K562 (cell line): ENCODE data around the gene DYNLT2B. TPM values are rescaled to one million over a fixed set of nuclear protein-coding genes. Genes with fewer than 3 reads are reported as not detected.

Experiments used
- ATAC-seq: fragments of 200-7000 bp; cut with Tn5 transposase; 3 replicates; pipeline ENCODE4 v1.9.1; 2020; ENCODE audit warnings: moderate library complexity
- BruUV-seq: library from RNA; stranded (reverse); fragments of 400-500 nt; replicated peaks from 2 replicates; lab custom pipeline; 2021; lab: Mats Ljungman, UMichigan
- CTCF ChIA-PET: fragments of 300-600 bp; formaldehyde crosslinking; extraction: SDS; loops from one replicate; lab custom pipeline; 2021; ENCODE audit warnings: low intra/inter-chr PET ratio; lab: Yijun Ruan, JAX
- POLR2A ChIA-PET: fragments of 300-600, 350-650 bp; sonication (Branson Sonifier 250); formaldehyde crosslinking; extraction: SDS; loops from one replicate; lab custom pipeline; 2021; ENCODE audit warnings: antibody characterized with exemption, inconsistent platforms; lab: Yijun Ruan, JAX
- DNase-seq, 4 experiments: peaks; one replicate each; pipeline versions ENCODE4 v3.0.0 to v3.0.0-alpha.2; 2011 to 2018; ENCODE audit warnings: low spot score in 3 of 4, mixed read lengths in 3 of 4; ENCODE audit errors: extremely low read depth in 1 of 4
- FAIRE-seq: peaks from 2 replicates; lab custom pipeline; 2011; peaks lifted over from hg19 to GRCh38; lab: Jason Lieb, UNC
- H2AFZ ChIP-seq: 2 replicates; pipeline ENCODE4 v1.6.0; 2011; ENCODE audit warnings: low read depth, low read length, control low read depth, inconsistent platforms
- H3K27ac ChIP-seq: fragments of 200-600 bp; 3 replicates; pipeline ENCODE4 v1.8.0; 2011; ENCODE audit warnings: low read depth, mild to moderate bottlenecking, control low read depth, inconsistent platforms, low read length, moderate library complexity, mixed read lengths; ENCODE audit errors: extremely low read depth
- H3K27me3 ChIP-seq, 2 experiments: fragments of 300-600 bp in 1 of 2; 2 replicates in 1 of 2; 3 replicates in 1 of 2; pipeline versions ENCODE4 v1.6.0 to v1.8.0; 2011; ENCODE audit warnings: inconsistent platforms in 2 of 2, low read length in 2 of 2, mild to moderate bottlenecking in 1 of 2, mixed read lengths in 1 of 2, moderate library complexity in 1 of 2; ENCODE audit not compliant: control insufficient read depth in 2 of 2, insufficient read depth in 2 of 2
- H3K36me3 ChIP-seq: fragments of 300-600 bp; 3 replicates; pipeline ENCODE4 v1.8.0; 2011; ENCODE audit warnings: mild to moderate bottlenecking, low read length, inconsistent platforms; ENCODE audit not compliant: control insufficient read depth, insufficient read depth
- H3K4me1 ChIP-seq, 2 experiments: fragments of 200-600 bp in 1 of 2; replicated peaks in 1 of 2; 2 replicates in 1 of 2; 3 replicates in 1 of 2; pipeline versions ENCODE4 v1.5.1 to v1.8.0; 2011; ENCODE audit warnings: inconsistent platforms in 2 of 2, low read length in 2 of 2, mild to moderate bottlenecking in 1 of 2, mixed read lengths in 1 of 2, moderate library complexity in 1 of 2; ENCODE audit not compliant: control insufficient read depth in 2 of 2, insufficient read depth in 2 of 2
- H3K4me2 ChIP-seq: 2 replicates; pipeline ENCODE4 v1.6.1; 2011; ENCODE audit warnings: low read length, control low read depth, inconsistent platforms, mixed read lengths; ENCODE audit not compliant: insufficient read depth
- H3K4me3 ChIP-seq: fragments of 200-600 bp; sonication (generic), shearing (Covaris generic); 2 replicates; pipeline ENCODE4 v1.5.1; 2016; ENCODE audit warnings: control low read depth, inconsistent platforms
- H3K79me2 ChIP-seq: fragments of 200-600 bp; 3 replicates; pipeline ENCODE4 v1.8.0; 2011; ENCODE audit warnings: low read length, inconsistent platforms; ENCODE audit not compliant: control insufficient read depth, insufficient read depth
- H3K9ac ChIP-seq, 2 experiments: 2 replicates each; pipeline versions ENCODE4 v1.6.0 to v1.6.1; 2011; ENCODE audit warnings: low read depth in 2 of 2, low read length in 2 of 2, control low read depth in 1 of 2, inconsistent platforms in 1 of 2, mild to moderate bottlenecking in 1 of 2, mixed read lengths in 1 of 2; ENCODE audit not compliant: insufficient read depth in 1 of 2
- H3K9me1 ChIP-seq: one replicate; pipeline ENCODE4 v1.6.0; 2011; ENCODE audit warnings: inconsistent platforms, mild to moderate bottlenecking, low read length, moderate library complexity; ENCODE audit not compliant: control insufficient read depth, insufficient read depth
- H3K9me3 ChIP-seq: replicated peaks from 2 replicates; pipeline ENCODE4 v1.5.1; 2011; ENCODE audit warnings: low read depth, low read length, inconsistent platforms; ENCODE audit not compliant: control insufficient read depth, insufficient read depth
- H4K20me1 ChIP-seq: replicated peaks from 2 replicates; pipeline ENCODE4 v1.6.1; 2011; ENCODE audit warnings: low read length, inconsistent platforms, mixed read lengths; ENCODE audit not compliant: control insufficient read depth, insufficient read depth
- ATF1 ChIP-seq, 2 experiments: fragments of 450-650 bp in 1 of 2; IDR thresholded peaks; 2 replicates each; pipeline ENCODE4 v1.6.1; 2016; ENCODE audit warnings: missing compliant biosample characterization in 1 of 2, missing genetic modification characterization in 1 of 2
- ETS2 ChIP-seq: IDR thresholded peaks from 2 replicates; pipeline ENCODE4 v1.6.1; 2016; ENCODE audit warnings: borderline replicate concordance, missing genetic modification characterization, mild to moderate bottlenecking, moderate library complexity, missing compliant biosample characterization; ENCODE audit not compliant: poor library complexity, severe bottlenecking
- FOS ChIP-seq: IDR thresholded peaks from 3 replicates; pipeline ENCODE4 v1.6.1; 2011; ENCODE audit not compliant: insufficient read length; ENCODE audit errors: extremely low read depth
- HNRNPH1 ChIP-seq: fragments of 200-400 bp; formaldehyde crosslinking; optimal IDR thresholded peaks from 2 replicates; pipeline ENCODE3; 2017; ENCODE audit warnings: low read depth, mild to moderate bottlenecking, low read length, moderate library complexity
- KLF16 ChIP-seq: IDR thresholded peaks from 2 replicates; pipeline ENCODE4 v1.6.1; 2016; ENCODE audit warnings: antibody characterized with exemption
- L3MBTL2 ChIP-seq: fragments of 450-650 bp; IDR thresholded peaks from 2 replicates; pipeline ENCODE4 v1.6.1; 2016; ENCODE audit warnings: mild to moderate bottlenecking, moderate library complexity
- NFATC3 ChIP-seq: fragments of 450-650 bp; IDR thresholded peaks from 2 replicates; pipeline ENCODE4 v1.6.1; 2017; ENCODE audit warnings: mild to moderate bottlenecking
- RCOR1 ChIP-seq, 2 experiments: IDR thresholded peaks; 2 replicates each; pipeline ENCODE4 v1.6.1; 2012; ENCODE audit warnings: low read depth in 2 of 2, low read length in 2 of 2, borderline replicate concordance in 1 of 2, improper control_type of control experiment in 1 of 2
- SFPQ ChIP-seq: fragments of 200-400 bp; formaldehyde crosslinking; IDR thresholded peaks from 2 replicates; pipeline ENCODE4 v1.6.1; 2017; ENCODE audit warnings: mild to moderate bottlenecking, low read depth, low read length, moderate library complexity
- SOX6 ChIP-seq: fragments of 450-650 bp; IDR thresholded peaks from 2 replicates; pipeline ENCODE4 v1.6.1; 2014; ENCODE audit warnings: mild to moderate bottlenecking
- TBL1XR1 ChIP-seq, 2 experiments: IDR thresholded peaks; 2 replicates each; pipeline ENCODE4 v1.6.1; 2012; ENCODE audit warnings: improper control_type of control experiment in 2 of 2, low read length in 2 of 2, mild to moderate bottlenecking in 1 of 2
- TBP ChIP-seq: optimal IDR thresholded peaks from 2 replicates; pipeline ENCODE3; 2011; ENCODE audit warnings: low read depth, low read length, improper control_type of control experiment
- TEAD4 ChIP-seq, 2 experiments: sonication (generic) in 1 of 2; formaldehyde crosslinking in 1 of 2; IDR thresholded peaks; 2 replicates each; pipeline versions ENCODE4 v1.6.1 to v1.8.0; 2012 to 2022; ENCODE audit warnings: borderline replicate concordance in 1 of 2, inconsistent platforms in 1 of 2, low read length in 1 of 2, mild to moderate bottlenecking in 1 of 2, missing genetic modification reagents in 1 of 2
- ZBTB26 ChIP-seq: fragments of 450-650 bp; formaldehyde crosslinking; IDR thresholded peaks from 2 replicates; pipeline ENCODE4 v1.4.0; 2022; ENCODE audit warnings: missing genetic modification characterization
- ZC3H8 ChIP-seq: fragments of 450-650 bp; IDR thresholded peaks from 2 replicates; pipeline ENCODE4 v1.6.1; 2017
- ZMIZ1 ChIP-seq, 2 experiments: fragments of 150-350 bp in 1 of 2; IDR thresholded peaks; 2 replicates each; pipeline ENCODE4 v1.6.1; 2012 to 2016; ENCODE audit warnings: low read depth in 2 of 2, low read length in 2 of 2, mild to moderate bottlenecking in 1 of 2, moderate library complexity in 1 of 2
- ZNF444 ChIP-seq: fragments of 250-450 bp; sonication (Bioruptor Pico); IDR thresholded peaks from 2 replicates; pipeline ENCODE4 v1.4.0; 2020; ENCODE audit warnings: mild to moderate bottlenecking, moderate library complexity
- WGBS: fragments of 100-300 bp; shearing (Covaris generic); methylation state at CpG from one replicate; pipeline ENCODE4 v1.1.6; 2016; ENCODE audit warnings: low coverage, mixed read lengths; ENCODE audit not compliant: insufficient coverage; ENCODE audit errors: missing lambda C conversion rate; 5-methylcytosine and 5-hydroxymethylcytosine counted together
- in situ Hi-C: fragments of 300-500 bp; cut with MboI; formaldehyde crosslinking; loops from 4 replicates; pipeline ENCODE4 v1.15.0; 2018; ENCODE audit warnings: inconsistent platforms, mixed read lengths
- intact Hi-C: fragments of 100-400 bp; cut with micrococcal nuclease; formaldehyde crosslinking; loops from 2 replicates; pipeline ENCODE4 v1.14.2; 2022
- polyA plus RNA-seq, 8 experiments: library from polyadenylated mRNA; depleted of rRNA in 4 of 8; stranded (reverse) in 5 of 8; unstranded in 3 of 8; fragments of >200 nt; fragmentation: Nextera tagmentation in 2 of 8; fragmentation: Illumina TruSeq in 1 of 8; extraction: Ambion mirVana in 2 of 8; extraction: Trizol in 1 of 8; gene quantifications; 2 replicates each; pipeline versions ENCODE4 v1.2.1 to v1.2.3, GENCODE V29; 2011 to 2014; ENCODE audit warnings: inconsistent platforms in 1 of 8, missing spikeins in 1 of 8
- total RNA-seq, 7 experiments: library from RNA; depleted of rRNA in 6 of 7; stranded (reverse); fragments of >200 nt in 6 of 7; fragmentation: Illumina TruSeq in 2 of 7; extraction: Trizol in 2 of 7; gene quantifications; 2 replicates each; pipeline versions ENCODE4 v1.2.1 to v1.2.3, GENCODE V29; 2011 to 2021; ENCODE audit warnings: low replicate concordance in 1 of 7

Gene DYNLT2B
- total and polyA plus RNA-seq, 9 of the 15 experiments (the other 6 are each of a cell fraction or from before 2014, with no cell fraction given), result 6.5 to 19.9 (median 8.7) TPM

GRCh38 chr3:196298521-196298920 lies 19.5 kb downstream of the DYNLT2B start:
- in situ Hi-C loops, result no loop called here
- intact Hi-C loops, result no loop called here
- no peaks in the 10 kb centered on the region for H3K9me1 ChIP-seq
- H3K79me2 ChIP-seq, result no peaks in the 10 kb centered on the region
- ATAC-seq, result no peak
- no peak for FAIRE-seq
- ChIA-PET POLR2A (interaction anchor here (0.9 to 2.8 kb wide), 3 partner anchors 9 to 19 kb away, joined by 3 to 13 read pairs (median 5); partner anchors contain the start of gene DYNLT2B), CTCF (no interaction called here)
- H3K27me3 ChIP-seq, result no peaks in the 10 kb centered on the region
- 76% methylated on average over 2 of the region's 2 CpGs for WGBS
- H3K27ac ChIP-seq, result no peak overlapping the region
- H3K9ac ChIP-seq, result no peak overlapping the region
- no peaks in the 10 kb centered on the region for H3K36me3 ChIP-seq
- no TSS peak for BruUV-seq
- H3K4me1 ChIP-seq, result peaks cover 0 to 2% of the 10 kb centered on the region in 2 experiments; a peak in 1 of 5 replicates
- DNase-seq, result no peak
- no peaks in the 10 kb centered on the region for H3K9me3 ChIP-seq
- no peak overlapping the region for H3K4me3 ChIP-seq
- no peak overlapping the region for H3K4me2 ChIP-seq
- no peak overlapping the region for H2AFZ ChIP-seq
- H4K20me1 ChIP-seq, result no peaks in the 10 kb centered on the region
- TF ChIP-seq TBL1XR1 (IDR thresholded peaks at IDR 0.05; ENCODE audit: low read length in 2 of 2) (no peak), ZMIZ1 (IDR thresholded peaks at IDR 0.05; ENCODE audit: low read depth in 2 of 2, low read length in 2 of 2) (no peak), NFATC3 (no peak), FOS (no peak), ZNF444 (CRISPR knock-in tag) (no peak), SOX6 (no peak), ZBTB26 (CRISPR knock-in tag) (no peak), TEAD4 (IDR thresholded peaks at IDR 0.05; ENCODE audit: low read length) (no peak), TEAD4 (CRISPR knock-in tag; IDR thresholded peaks at IDR 0.05; ENCODE audit: borderline replicate concordance) (no peak), ATF1 (CRISPR knock-in tag; IDR thresholded peaks at IDR 0.05) (no peak), ATF1 (tag; IDR thresholded peaks at IDR 0.05) (no peak), SFPQ (no peak), HNRNPH1 (no peak), ZC3H8 (no peak), ETS2 (tag) (no peak), KLF16 (no peak), L3MBTL2 (no peak), RCOR1 (IDR thresholded peaks at IDR 0.05; ENCODE audit: borderline replicate concordance in 1 of 2, low read depth in 2 of 2, low read length in 2 of 2) (no peak), TBP (no peak)
